DMS53 treated with DMSO at 0.1 percent for 48 hours (cell line): ENCODE data around the gene HLF.
"Not testable (repeated sequence)": the region's sequence is repeated elsewhere in the genome, so short reads cannot be mapped to it uniquely, and the experiment has no call there.

Source experiments
- DNase-seq: peaks from one replicate; lab custom pipeline; 2025; ENCODE audit not compliant: unreplicated experiment; lab: John Stamatoyannopoulos, UW

Gene HLF

DNA sequence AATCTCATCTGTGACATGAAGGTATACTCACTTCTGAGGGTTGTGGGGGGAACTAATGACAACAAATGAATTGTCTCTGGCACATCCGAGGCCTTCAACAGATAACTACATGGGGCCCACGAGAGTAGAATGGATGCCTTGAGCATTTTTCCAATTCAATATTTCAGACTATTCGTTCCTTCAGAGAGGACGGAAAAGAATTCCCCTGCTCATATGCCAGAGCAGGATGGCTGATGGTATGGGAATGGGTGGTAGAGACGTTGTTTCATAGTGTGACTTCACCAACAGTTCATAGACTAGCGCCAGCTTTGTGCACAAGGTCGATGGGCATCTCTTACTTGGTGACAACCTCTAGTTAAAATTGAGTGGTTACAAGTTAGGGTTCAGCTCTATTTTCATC is 61.3 kb downstream of the HLF start:
- DNase-seq: no peak

- no peak for DNase-seq
Measured at GRCh38 chr17:55327225-55328088, 62.7 kb downstream of the HLF start.

- DNase-seq: not testable (repeated sequence)
Measured at GRCh38 chr17:55328514-55328913, 63.8 kb downstream of the HLF start.

DNA sequence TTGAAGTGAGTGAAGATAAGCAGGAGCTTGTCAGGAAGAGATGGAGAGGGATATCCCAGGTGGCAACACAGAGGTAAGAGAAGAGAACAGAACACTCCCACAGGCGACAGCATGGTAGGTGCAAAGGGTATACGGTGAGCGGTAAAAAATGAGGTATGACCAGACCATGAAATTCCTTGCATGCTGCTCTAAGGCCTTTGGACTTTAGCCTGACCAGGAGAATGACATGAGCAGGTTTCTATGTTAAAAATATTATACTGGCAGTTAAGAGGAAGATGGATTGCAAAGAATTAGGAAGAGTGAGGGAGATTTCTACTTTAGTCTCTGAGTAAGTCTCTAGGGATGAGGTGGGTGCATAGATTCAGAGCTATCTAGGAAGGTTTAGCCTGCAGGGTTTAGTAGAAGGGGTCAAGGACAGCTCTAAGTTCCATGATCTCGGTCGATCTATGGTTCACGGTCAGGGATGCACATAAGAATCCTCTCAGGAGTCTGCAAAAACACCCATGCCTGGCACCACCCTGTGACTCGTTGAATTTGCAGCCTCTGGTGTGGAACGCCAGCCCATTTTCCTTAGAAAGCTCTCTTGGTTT is 65.7 kb downstream of the HLF start:
- no peak for DNase-seq

GRCh38 chr17:55332296-55333041 is 67.7 kb downstream of the HLF start:
- peak; percentile 31 for DNase-seq

- no peak for DNase-seq
Measured at GRCh38 chr17:55334285-55334684, 69.5 kb downstream of the HLF start.

GRCh38 chr17:55334881-55335540 is 70.3 kb downstream of the HLF start:
- no peak for DNase-seq

- DNase-seq: no peak
Measured at GRCh38 chr17:55335625-55336024, 70.9 kb downstream of the HLF start.

- no peak for DNase-seq
Measured at GRCh38 chr17:55336426-55336825, 71.7 kb downstream of the HLF start.

- no peak for DNase-seq
Measured at GRCh38 chr17:55340176-55340575, 75.4 kb downstream of the HLF start.

GRCh38 chr17:55340686-55341085 is 75.9 kb downstream of the HLF start:
- no peak for DNase-seq

DNA sequence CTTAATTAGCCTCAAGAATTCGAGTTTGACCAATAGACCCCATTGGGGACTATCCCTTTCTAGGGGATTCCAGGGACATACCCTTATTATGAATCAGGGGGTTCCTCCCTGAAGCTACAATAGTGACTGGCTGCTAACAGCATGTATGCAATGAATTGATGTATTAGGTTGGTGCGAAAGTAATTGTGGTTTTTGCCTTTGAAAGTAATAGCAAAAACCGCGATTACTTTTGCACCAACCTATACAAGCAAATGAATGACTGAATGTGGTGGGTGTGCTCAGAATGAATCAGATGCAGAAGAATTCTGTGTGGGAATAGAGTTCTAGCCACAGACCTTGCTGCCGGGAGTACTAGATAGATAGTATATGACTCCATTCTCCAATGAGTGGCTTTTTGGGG is 76.7 kb downstream of the HLF start:
- no peak for DNase-seq

DNA sequence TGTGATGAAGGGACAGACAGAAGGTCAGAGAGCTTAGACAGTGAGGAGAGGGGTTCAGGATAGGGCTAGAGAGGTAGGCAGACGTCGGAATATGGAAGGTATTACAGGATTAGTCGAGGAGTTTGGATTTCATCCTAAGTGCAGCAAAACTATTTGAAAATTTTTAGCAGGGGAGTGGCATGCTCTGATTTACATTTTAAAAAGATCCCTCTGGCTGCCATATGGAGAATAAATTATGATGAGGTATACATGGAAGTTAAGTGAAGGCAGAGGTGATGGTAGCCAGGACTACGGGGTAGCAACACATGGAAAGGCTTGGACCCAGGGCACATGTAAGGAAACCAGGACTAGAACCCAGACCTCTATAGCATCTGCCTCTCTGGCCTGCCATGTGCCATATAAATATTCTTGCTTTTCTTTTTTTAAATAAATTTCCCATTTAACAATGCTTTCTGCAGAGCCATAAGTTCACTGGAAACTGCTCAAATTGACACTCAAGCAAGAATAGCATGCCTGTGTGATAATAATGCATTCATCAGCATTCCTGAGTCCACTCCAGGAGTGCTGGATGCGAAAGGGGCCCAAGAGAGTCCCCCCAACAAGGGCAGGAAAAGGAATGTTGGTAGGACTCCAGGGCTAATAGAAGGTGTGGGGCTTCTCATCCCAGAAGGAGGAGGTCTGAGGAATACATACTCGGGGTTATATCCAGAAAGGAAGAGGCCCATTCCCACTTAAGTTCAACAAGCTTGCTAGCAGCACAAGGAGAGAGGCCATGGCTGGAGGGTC is 78.2 kb downstream of the HLF start:
- no peak for DNase-seq

DNA sequence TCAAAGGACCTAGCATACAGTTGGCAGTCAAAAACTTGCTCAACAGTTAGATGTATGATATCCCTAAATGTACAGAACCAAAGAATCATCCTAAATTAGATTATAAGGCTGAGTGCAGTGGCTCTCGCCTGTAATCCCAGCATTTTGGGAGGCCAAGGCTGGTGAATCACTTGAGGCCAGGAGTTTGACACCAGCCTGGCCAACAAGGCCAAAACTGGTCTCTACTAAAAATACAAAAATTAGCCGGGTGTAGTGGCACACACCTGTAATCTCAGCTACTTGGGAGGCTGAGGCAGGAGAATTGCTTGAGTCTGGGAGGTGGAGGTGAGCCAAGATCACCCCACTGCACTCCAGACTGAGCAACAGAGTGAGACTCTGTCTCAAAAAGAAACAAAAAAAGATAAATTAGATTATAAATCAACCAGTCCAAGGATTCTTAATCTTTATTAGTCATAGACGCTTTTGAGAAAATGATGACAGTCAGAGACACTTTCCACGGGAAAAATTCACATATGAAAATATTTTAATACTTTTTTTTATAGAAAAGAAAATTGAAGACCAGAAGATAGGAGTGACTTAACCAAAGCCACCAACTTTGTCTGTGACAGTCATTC is 79.2 kb downstream of the HLF start:
- DNase-seq: no peak

DNA sequence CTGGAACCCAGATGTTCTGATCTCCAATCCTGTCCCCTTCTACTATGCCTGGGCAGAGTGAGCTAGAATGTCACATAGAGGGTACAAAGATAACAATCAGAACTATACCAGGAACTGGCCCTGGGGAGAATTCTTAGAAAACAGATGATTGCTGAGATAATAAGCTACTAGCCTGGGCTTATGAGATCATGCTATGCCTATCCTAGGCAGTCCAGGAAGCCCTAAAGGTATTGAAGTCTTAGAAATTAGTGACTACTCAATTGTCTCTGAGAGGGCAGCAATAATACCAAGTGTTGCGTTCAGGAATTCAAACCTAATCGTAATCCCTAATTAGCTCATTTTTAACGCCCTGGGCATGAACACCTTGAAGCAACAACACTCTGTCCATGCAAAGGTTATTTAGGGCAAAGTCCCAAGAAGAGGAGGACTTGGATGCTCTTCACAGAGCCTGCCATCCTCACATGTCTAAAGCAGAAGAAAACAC is 79.8 kb downstream of the HLF start:
- DNase-seq: no peak

DNA sequence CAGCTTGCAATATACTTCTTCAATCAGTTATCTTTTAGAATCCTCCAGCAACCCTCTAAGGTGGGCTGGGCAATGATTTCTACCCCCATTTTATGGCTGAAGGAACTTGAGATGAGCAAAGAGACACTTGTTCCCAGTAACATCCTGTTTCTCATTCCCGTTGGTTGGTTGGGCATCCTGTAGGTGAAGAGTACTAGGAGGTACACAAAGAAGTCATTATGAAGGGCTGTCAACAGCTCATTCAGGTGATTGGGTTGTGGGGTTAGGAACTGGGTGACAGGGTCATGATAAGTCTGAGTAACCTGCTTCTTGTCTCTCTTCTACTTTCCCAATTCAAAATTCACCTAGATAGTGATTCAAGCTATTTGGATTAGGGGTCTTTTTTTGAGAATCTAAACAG is 80.4 kb downstream of the HLF start:
- no peak for DNase-seq

DNA sequence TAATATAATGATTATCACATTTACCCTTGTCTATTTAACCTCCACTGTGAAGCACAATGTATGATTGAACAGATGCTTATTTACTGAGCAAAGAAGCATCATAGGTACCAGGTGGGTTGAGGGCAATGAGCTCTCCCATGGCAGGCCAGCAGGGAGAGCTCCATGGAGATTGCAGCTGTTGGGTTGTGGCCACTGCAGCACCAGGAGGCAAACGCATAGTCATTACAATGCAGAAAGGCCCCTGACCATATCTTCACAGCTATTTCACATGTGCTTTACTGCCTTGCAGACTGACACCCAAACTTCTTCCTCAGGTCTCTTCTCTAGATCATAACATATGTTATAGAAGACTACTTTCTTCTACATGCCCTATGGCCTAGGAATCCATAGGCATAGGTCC is 81.9 kb downstream of the HLF start:
- no peak for DNase-seq

DNA sequence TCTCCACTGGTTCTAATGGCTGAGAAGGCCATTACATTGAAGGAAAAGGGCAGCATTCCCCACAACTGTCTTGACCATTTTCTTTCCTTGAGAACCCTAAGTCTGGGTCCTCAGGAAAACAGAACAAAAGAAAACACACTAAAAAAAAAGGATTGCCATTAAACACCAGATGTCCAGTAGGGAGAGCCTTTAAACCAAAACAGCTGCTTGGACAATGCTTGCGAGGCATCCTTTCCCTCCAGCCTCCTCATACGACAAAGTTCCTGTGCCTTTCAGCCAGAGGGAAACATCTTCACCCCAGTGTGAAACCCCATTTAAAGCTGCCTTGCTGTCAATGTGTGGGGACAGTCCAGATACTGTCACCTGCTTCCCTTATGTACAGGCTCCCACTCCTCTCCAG is 82.6 kb downstream of the HLF start:
- no peak for DNase-seq

- DNase-seq: peak; percentile 50
Measured at GRCh38 chr17:55348749-55349354, 84.1 kb downstream of the HLF start.

DNA sequence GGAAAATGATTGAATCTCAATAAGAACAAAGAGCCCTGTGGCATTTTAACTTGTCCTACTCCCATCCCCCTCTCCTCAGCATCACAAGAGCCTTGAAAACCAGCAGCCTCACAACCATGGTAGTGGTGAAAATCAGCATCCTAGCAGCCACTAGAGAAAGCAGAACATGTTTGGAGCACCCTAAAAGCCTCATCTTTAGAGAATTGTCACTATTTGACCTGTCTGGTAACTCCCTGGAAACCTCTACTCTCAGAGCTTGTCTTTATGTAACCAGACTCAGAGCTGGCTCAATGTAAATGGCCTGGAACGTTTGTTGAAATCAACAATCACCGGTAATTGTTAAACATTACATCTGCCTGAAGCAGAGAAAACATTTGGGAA is 86.1 kb downstream of the HLF start:
- no peak for DNase-seq
